ENCODE measurements around the gene ARX. TPM values are rescaled to one million over a fixed set of nuclear protein-coding genes. Genes with fewer than 3 reads are reported as not detected.
A peak's percentile ranks its signal among the peaks of the same experiment; 100 is the strongest.

ARX gene
- total RNA-seq, 1 donor from 2014 or later: not detected

GRCh38 chrX:25011589-25012432 is 4.0 kb downstream of the ARX start:
- TF ChIP-seq CTCF (IDR thresholded peaks at IDR 0.05; ENCODE audit: insufficient read depth, low read depth, low read length) (no peak), EZH2 (IDR thresholded peaks at IDR 0.05; ENCODE audit: insufficient read depth, low read length) (peak; percentile 32)
- peaks cover 5% of the 10 kb centered on the region for H4K20me1 ChIP-seq (ENCODE audit: insufficient read depth, low read length)
- Mint-ChIP-seq H3K4me3 (ENCODE audit: unreplicated experiment) (no peak overlapping the region), H3K9me3 (ENCODE audit: unreplicated experiment) (peaks cover under 1% of the 10 kb centered on the region), H3K27me3 (ENCODE audit: low read depth, unreplicated experiment) (peaks cover 56% of the 10 kb centered on the region), H3K27ac (ENCODE audit: unreplicated experiment) (no peak overlapping the region), H3K4me1 (ENCODE audit: low read depth, unreplicated experiment) (no peaks in the 10 kb centered on the region), H3K36me3 (ENCODE audit: low read depth, unreplicated experiment) (no peaks in the 10 kb centered on the region)
- H2AFZ ChIP-seq (ENCODE audit: low read depth, low read length): no peak overlapping the region
- no peaks in the 10 kb centered on the region for H3K9me3 ChIP-seq (ENCODE audit: insufficient read depth, low read depth, low read length)
- peak overlapping the region; percentile 2 for H3K9ac ChIP-seq (ENCODE audit: low read length)
- peaks cover 67% of the 10 kb centered on the region for H3K27me3 ChIP-seq (ENCODE audit: insufficient read depth, low read length)
- no peak overlapping the region for H3K4me3 ChIP-seq (ENCODE audit: insufficient read depth, low read depth, low read length)
- peaks cover 7% of the 10 kb centered on the region for H3K79me2 ChIP-seq (ENCODE audit: insufficient read depth, low read length)
- H3K36me3 ChIP-seq (ENCODE audit: insufficient read depth, low read length): no peaks in the 10 kb centered on the region
- peak overlapping the region; percentile 54 for H3K4me2 ChIP-seq (ENCODE audit: low read length)
- FAIRE-seq (no peak), DNase-seq (ENCODE audit: low read depth) (no peak)
- H3K4me1 ChIP-seq (ENCODE audit: insufficient read depth, low read length): no peaks in the 10 kb centered on the region
- no peak overlapping the region for H3K27ac ChIP-seq (ENCODE audit: low read depth, low read length)

GRCh38 chrX:25010784-25011588 is 4.8 kb downstream of the ARX start:
- Histone ChIP-seq H4K20me1 (ENCODE audit: insufficient read depth, low read length) (peaks cover 11% of the 10 kb centered on the region), H3K27ac (ENCODE audit: low read depth, low read length) (no peak overlapping the region), H3K79me2 (ENCODE audit: insufficient read depth, low read length) (peaks cover 7% of the 10 kb centered on the region), H3K4me1 (ENCODE audit: insufficient read depth, low read length) (no peaks in the 10 kb centered on the region), H3K4me3 (ENCODE audit: insufficient read depth, low read depth, low read length) (peak overlapping the region; percentile 5), H3K27me3 (ENCODE audit: insufficient read depth, low read length) (peaks cover 69% of the 10 kb centered on the region), H2AFZ (ENCODE audit: low read depth, low read length) (no peak overlapping the region), H3K4me2 (ENCODE audit: low read length) (peak overlapping the region; percentile 54), H3K9ac (ENCODE audit: low read length) (no peak overlapping the region), H3K36me3 (ENCODE audit: insufficient read depth, low read length) (no peaks in the 10 kb centered on the region), H3K9me3 (ENCODE audit: insufficient read depth, low read depth, low read length) (no peaks in the 10 kb centered on the region)
- DNase-seq (ENCODE audit: low read depth): no peak
- no peaks in the 10 kb centered on the region for H3K36me3 Mint-ChIP-seq (ENCODE audit: low read depth, unreplicated experiment)
- H3K27ac Mint-ChIP-seq (ENCODE audit: unreplicated experiment): no peak overlapping the region
- no peaks in the 10 kb centered on the region for H3K4me1 Mint-ChIP-seq (ENCODE audit: low read depth, unreplicated experiment)
- no peak overlapping the region for H3K4me3 Mint-ChIP-seq (ENCODE audit: unreplicated experiment)
- H3K9me3 Mint-ChIP-seq (ENCODE audit: unreplicated experiment): peaks cover 2% of the 10 kb centered on the region
- TF ChIP-seq CTCF (IDR thresholded peaks at IDR 0.05; ENCODE audit: insufficient read depth, low read depth, low read length): no peak
- TF ChIP-seq EZH2 (IDR thresholded peaks at IDR 0.05; ENCODE audit: insufficient read depth, low read length): peak; percentile 18
- H3K27me3 Mint-ChIP-seq (ENCODE audit: low read depth, unreplicated experiment): peaks cover 55% of the 10 kb centered on the region
- FAIRE-seq: no peak
